ENCODE data around the gene ZFR.

Gene ZFR

DNA sequence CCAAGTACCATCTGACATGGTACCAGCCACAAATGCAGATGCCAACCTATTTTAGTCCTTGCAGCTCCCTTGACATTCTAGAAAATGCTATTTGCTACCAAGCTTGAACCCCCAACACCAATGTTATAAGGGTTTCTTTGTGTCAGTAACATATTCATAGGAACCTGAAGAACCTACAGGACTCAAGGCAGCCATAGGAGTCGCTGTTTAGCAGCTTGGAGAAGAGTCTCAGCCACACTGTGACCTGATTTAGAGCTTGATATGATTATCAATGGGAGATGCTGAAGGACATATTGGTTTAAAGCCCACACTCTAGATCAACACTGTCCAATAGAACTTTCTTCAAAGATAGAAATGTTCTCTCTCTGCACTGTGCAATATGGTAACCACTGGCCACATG, 6.4 kb upstream of the ZFR start:
- no peak for DNase-seq (ENCODE audit: low read depth)
- no peak overlapping the region for H3K4me3 ChIP-seq (ENCODE audit: low read length)
- TF ChIP-seq, protein P1, sequence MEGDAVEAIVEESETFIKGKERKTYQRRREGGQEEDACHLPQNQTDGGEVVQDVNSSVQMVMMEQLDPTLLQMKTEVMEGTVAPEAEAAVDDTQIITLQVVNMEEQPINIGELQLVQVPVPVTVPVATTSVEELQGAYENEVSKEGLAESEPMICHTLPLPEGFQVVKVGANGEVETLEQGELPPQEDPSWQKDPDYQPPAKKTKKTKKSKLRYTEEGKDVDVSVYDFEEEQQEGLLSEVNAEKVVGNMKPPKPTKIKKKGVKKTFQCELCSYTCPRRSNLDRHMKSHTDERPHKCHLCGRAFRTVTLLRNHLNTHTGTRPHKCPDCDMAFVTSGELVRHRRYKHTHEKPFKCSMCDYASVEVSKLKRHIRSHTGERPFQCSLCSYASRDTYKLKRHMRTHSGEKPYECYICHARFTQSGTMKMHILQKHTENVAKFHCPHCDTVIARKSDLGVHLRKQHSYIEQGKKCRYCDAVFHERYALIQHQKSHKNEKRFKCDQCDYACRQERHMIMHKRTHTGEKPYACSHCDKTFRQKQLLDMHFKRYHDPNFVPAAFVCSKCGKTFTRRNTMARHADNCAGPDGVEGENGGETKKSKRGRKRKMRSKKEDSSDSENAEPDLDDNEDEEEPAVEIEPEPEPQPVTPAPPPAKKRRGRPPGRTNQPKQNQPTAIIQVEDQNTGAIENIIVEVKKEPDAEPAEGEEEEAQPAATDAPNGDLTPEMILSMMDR (conservative IDR thresholded peaks at IDR 0.05; ENCODE audit: low read depth, low read length), result peak; percentile 30

DNA sequence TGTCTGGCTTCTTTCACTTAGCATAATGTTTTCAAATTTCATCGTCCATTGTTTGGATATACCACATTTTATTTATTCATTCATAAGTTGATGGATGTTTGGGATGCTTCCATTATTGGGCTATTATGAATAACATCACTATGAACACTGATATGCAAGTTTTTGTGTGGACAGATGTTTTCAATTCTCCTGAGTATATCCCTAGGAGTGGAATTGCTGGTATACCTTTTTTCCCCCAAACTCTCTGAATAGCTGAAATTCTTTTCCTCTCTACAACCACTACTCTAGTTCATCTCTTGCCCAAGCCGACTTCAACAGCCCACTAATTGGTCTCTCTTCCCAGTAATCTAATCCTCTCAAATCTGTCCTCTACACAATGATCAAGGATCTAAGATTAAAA, 4.7 kb upstream of the ZFR start:
- DNase-seq (ENCODE audit: low read depth), result no peak
- TF ChIP-seq, protein P1 (conservative IDR thresholded peaks at IDR 0.05; ENCODE audit: low read depth, low read length), result no peak
- no peak overlapping the region for H3K4me3 ChIP-seq (ENCODE audit: low read length)

- H3K4me3 ChIP-seq (ENCODE audit: low read length), result no peak overlapping the region
- DNase-seq (ENCODE audit: low read depth), result no peak
- TF ChIP-seq, protein P1 (conservative IDR thresholded peaks at IDR 0.05; ENCODE audit: low read depth, low read length), result no peak
These were observed 2.1 kb upstream of the ZFR start for GRCh38 chr5:32446630-32447029.

- H3K4me3 ChIP-seq (ENCODE audit: low read length), result no peak overlapping the region
- TF ChIP-seq, protein P1 (conservative IDR thresholded peaks at IDR 0.05; ENCODE audit: low read depth, low read length), result no peak
- DNase-seq (ENCODE audit: low read depth), result no peak
These were observed 1.5 kb upstream of the ZFR start for GRCh38 chr5:32445831-32446614.

DNA sequence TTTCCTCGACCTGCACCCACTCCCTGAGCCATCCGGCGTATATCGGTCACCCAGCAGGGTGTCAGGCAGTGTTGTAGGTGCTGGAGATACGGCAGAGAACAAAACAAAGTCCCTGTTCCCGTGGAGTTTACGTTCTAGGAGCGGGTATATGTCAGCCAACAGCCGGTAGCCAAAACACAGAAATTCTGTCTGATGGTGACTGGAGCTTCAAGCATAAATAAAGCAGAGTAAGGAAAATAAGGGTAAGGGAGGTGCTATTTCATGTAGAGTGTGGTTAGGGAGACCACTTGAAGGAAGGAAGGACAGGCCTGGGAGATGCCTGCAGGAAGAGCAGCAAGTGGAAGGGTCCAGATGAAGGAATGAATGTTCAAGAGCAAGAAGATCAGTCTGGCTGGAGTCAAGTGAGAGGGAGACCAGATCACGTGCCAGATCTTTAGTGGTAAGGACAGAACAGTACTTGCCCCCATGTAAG, 783 bp upstream of the ZFR start:
- TF ChIP-seq, protein P1 (conservative IDR thresholded peaks at IDR 0.05; ENCODE audit: low read depth, low read length), result no peak
- H3K4me3 ChIP-seq (ENCODE audit: low read length), result no peak overlapping the region
- DNase-seq (ENCODE audit: low read depth), result no peak

DNA sequence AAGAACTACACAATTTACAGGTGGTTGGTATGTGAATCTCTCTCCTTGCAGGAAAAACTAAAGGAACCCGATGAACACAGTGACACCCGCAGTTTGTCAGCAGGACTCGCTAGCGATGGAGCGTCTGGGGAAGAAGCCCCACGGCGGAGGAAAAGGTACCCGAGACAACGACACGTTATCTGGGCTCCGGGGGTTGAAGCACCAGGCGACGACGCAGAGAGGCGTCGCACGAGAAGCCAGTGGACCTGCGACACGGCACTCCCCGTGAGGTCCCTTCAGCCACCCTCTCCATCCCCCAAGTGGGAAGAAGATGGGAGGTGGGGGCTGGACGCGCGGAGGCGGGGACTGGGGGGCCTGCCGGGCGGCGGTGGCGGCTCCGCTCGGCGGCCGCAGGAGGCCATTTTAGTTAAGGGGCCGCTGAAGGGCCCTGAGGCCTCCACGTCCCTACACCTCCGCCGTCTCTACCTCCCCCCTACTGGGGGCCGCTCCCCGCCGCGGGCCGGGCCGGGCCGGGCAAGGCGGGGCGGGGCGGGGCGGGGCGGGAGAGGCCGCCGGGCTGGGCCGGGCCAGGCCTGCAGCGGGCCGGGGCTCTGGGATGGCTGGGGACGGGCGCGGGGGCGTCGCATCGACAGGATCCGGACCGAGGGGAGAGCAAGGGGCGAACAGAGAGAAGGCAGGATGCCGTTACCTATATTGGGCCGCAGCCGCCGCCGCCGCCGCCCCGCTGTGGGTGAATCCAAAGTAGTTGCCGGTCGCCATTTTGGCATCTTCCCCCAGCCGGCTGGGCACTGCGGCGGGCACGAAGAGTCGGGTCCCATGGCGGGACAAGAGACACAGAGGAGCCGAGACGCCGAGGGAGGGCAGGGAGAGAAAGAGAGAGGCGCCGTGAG, 754 bp downstream of the ZFR start:
- no peak for DNase-seq (ENCODE audit: low read depth)
- H3K4me3 ChIP-seq (ENCODE audit: low read length), result peak overlapping the region; percentile 78
- TF ChIP-seq, protein P1 (conservative IDR thresholded peaks at IDR 0.05; ENCODE audit: low read depth, low read length), result no peak
